GM18909 (cell line): ENCODE results near the gene GPC6.
A peak's percentile ranks its signal among the peaks of the same experiment; 100 is the strongest.

Source experiments
- ATAC-seq: cut with Tn5 transposase; IDR thresholded peaks from one replicate; pipeline ENCODE4 v1.9.1; 2021; ENCODE audit warnings: mild to moderate bottlenecking; ENCODE audit not compliant: unreplicated experiment, poor library complexity

Gene GPC6

GRCh38 chr13:94317063-94317491 is 1090.5 kb downstream of the GPC6 start:
- ATAC-seq: peak; percentile 44

- peak; percentile 53 for ATAC-seq
These were observed 1091.8 kb downstream of the GPC6 start for GRCh38 chr13:94318418-94318817.

GRCh38 chr13:94319501-94319900 is 1092.9 kb downstream of the GPC6 start:
- no peak for ATAC-seq

GRCh38 chr13:94322925-94323763 is 1096.5 kb downstream of the GPC6 start:
- ATAC-seq: no peak

DNA sequence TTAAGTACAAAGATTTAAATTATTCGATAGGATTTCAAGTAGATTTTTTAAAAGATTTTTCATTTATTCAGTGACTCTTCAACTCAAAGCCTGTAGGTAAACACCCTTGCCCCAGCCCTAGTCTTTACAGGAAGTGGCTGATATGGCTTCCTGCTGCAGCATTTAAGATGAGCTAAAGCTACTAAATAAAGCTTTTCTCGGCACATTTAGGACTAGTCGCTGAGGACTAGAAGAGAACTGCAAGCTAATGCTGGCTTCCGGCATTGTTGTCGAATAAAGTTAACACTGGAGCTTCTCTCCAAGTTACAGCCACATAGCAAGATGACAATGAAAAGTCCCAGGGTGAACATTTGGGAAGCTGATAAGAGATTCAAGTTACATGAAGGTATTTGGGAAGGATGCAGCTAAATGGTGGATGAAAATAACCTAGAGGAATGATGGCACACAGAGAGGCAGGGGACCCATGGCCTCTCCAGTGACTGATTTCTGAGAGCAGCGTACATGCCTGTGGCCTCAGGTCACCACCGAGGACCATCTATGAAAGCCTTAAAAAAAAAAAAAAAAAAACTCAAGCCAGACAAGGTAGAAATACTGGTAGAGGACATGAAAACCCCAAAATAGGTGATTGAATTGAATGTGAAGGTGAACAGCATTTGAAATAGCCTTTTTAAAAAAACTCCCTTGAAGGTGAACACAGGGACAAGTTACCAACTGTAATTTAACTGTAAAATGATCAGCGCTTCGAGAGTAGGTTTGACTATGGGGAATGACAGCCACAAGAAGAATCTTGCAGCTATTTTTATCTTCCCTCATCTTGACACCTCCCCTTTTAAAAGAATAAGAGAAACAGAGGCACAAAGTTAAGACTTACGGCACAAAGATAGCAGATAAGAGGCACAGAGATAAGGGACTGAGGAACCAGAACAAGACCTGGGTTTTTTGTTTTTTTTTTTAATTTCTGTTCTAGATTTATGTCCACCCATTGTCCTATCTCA is 1097.5 kb downstream of the GPC6 start:
- peak; percentile 38 for ATAC-seq

DNA sequence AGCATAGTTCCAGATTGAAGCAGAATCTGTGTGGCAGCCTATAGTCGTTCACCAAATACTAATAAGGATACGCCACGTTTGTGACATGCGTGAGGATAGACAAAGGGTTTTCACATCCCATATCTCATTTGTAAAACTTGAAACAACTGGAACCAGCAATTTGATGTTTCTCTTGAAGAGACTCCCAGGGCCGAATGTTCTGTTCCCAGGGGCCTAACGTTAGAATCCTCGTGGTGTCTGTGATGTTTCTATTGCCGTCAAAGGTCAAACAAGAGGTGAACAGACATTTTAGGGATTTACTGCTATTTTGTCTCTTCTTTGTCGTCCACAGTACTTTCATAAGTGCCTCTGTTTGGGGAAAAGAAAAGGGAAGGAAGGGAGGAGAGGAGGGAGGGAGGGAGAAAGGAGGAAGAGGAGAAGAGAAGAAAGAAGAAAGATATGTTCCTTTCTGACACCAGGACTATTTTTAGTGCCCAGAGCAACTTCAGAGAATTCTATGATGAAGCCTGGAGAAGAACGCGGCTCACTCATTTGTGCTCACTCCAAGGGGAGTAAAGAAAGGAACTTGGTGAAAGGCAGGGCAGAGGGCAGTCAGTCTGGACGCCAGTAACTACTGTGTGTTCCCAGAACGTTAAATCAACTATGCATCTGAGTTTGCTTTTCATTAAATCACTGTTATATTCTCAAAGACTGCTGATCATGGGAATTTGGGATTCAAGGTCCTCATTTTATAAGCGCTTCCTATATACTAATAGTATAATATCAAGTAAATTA is 1098.3 kb downstream of the GPC6 start:
- ATAC-seq: no peak

- ATAC-seq: no peak
These were observed 1099.0 kb downstream of the GPC6 start for GRCh38 chr13:94325650-94326049.

DNA sequence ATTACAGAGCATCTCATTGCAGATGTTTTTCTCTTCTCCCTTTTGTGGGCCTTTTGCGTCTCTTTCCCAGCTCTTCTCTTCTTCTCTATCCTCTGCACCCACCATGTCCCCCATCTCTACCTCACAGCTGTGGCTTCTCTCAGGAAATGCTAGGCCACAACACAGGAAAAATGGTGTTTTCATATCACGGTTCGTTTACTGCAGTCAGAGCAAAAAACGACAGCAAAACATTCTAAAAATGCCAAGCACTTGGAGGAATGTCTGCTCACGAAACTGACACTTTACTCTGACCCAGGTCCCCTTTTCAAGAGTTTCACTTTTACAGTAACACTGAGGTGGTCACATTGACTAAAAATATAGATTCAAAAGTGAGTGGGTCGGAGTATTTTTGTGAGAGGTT is 1100.7 kb downstream of the GPC6 start:
- peak; percentile 95 for ATAC-seq

GRCh38 chr13:94328381-94329041 is 1101.9 kb downstream of the GPC6 start:
- ATAC-seq: no peak

DNA sequence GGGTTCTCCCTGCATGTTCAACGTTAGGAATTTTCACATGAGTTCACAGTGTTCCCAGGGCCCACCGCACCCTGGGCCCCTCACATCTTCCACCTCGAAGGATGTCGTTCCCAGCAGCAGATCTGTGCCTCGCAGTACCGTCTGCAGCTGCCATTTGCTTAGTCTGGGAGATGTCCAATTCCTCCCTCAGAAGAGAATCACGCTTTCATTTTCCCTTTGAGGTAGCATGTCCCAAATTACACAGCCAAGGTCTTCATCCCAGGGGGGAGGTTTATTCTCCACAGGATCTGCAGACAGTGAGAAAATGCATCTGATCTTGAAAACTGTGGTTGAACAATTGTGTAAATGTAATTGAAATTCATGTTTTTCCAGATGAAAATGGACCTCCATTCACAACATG is 1102.7 kb downstream of the GPC6 start:
- no peak for ATAC-seq

DNA sequence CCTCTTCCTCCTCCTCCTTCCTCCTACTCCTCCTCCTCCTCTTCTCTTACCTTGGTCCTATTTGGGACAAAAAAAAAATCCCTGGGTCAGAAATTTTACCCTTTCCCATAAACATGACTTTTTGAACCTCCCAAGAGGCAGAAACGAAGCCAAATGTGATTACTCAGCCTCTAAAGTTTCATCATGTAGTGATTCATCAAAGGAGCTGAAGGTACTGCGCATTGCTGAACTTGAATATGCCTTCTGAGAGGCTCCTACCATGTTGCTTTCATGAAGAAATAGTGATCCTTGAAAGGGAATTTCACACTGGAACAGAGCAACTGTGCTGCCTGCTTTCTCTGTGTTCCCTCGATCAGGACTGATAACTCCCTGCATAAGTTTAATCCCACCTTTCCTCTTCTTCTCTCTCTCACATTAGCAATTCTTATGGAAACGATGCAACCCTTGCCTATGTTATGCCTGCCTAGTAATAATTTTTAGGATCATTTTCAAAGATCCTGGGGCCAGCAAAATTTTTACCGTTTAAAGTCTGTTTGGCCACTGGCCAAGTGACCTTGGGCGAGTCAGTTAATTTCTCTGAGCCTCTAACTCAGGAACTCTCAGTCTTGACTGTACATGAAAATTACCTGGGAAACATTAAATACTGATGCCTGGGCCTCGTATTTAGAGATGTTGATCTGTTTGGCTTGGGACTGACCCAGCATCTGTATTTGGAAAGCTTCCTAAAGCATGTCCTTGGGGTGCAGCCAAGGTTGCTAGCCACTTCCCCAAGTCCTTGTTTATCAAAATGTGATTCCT is 1103.3 kb downstream of the GPC6 start:
- ATAC-seq: no peak

DNA sequence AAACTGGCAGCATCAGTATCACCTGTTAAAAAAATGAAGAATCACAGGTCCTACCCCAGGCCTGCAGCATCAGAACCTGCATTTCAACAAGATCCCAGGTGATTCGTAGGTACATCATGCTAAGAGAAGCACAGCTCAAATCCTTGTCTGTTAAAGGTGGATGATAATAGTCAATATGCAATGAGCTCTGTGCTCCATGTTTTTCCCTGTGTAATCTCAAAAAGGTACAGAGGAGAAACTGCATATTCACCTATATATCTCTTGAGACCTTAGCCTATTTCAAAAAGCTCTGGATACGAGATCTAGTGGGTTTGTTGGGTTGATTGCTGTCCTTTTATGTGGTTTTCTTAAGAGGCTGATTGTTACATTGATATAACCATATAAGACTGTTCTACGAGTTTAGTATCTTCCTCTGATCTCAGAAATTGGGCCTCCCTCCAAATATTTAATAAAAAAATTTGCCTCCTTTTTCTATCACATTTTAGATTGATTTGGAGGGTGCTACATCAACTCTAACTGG is 1104.0 kb downstream of the GPC6 start:
- no peak for ATAC-seq

GRCh38 chr13:94331281-94331680 is 1104.7 kb downstream of the GPC6 start:
- ATAC-seq: no peak

- no peak for ATAC-seq
These were observed 1105.9 kb downstream of the GPC6 start for GRCh38 chr13:94332359-94333096.

- ATAC-seq: no peak
These were observed 1106.7 kb downstream of the GPC6 start for GRCh38 chr13:94333131-94333820.

DNA sequence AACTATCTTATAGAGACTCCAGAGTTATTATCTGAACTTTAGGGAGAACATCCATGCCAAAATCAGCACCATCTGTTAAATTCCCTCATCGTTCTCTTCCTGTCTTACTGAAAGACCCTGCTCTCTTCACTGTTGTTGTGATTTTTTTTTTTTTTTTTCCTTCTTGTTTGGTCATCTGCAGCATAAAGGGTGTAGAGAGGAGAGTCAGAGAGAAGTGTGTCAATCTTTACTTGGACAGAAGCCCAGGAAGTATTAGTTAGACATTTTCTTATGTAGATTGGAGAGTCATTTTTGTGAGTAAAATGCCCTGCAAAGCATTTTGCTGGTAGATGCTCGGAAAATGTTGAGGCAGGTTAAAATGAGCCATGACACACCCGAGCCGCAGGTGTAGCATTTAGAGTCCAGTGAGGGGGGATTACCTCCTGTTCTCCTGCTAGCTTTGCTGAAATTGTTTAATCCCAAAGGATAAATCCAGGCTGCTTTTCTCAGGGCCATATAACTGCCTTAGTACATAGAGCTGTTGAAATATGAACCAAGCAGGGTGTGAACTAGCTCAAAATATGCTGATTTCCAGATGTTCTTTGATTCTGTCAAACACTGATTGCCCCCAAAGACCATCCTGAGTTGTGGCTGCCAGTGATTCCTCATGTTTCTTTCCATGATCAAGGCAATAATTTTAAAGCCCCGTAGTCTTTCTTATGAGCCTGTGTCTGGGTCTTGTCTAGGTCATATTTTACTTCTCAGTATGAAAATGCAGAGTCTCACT is 1109.3 kb downstream of the GPC6 start:
- ATAC-seq: no peak
